Ovary (tissue), 9 donors: ENCODE data around the gene BEX3. TPM values are rescaled to one million over a fixed set of nuclear protein-coding genes. Genes with fewer than 3 reads are reported as not detected.
A peak's percentile ranks its signal among the peaks of the same experiment; 100 is the strongest.
"Not testable (repeated sequence)": the region's sequence is repeated elsewhere in the genome, so short reads cannot be mapped to it uniquely, and the experiment has no call there.

ENCODE experiments used
- DNase-seq, 5 donors: peaks; one replicate each; pipeline ENCODE4 v3.0.0-alpha.2; 2019 to 2020
- H3K27ac ChIP-seq, 2 donors: fragments of 200-600 bp; one replicate each; pipeline versions ENCODE4 v1.5.1 to v1.8.0; 2019 to 2022
- H3K27me3 ChIP-seq: fragments of 200-600 bp; one replicate; pipeline ENCODE4 v1.8.0; 2022
- H3K36me3 ChIP-seq: fragments of 200-600 bp; sonication (generic); one replicate; pipeline ENCODE4 v1.5.1; 2019
- H3K4me1 ChIP-seq: one replicate; pipeline ENCODE4 v1.8.1; 2013; ENCODE audit warnings: mild to moderate bottlenecking, moderate library complexity; ENCODE audit not compliant: insufficient read depth
- H3K4me3 ChIP-seq: fragments of 200-600 bp; sonication (generic); one replicate; pipeline ENCODE4 v1.5.1; 2017
- H3K9me3 ChIP-seq, 2 donors: fragments of 200-600 bp in 1 of 2; sonication (generic) in 1 of 2; one replicate each; pipeline versions ENCODE4 v1.5.1 to v1.8.1; 2013 to 2019; ENCODE audit warnings: mild to moderate bottlenecking in 1 of 2, moderate library complexity in 1 of 2
- CTCF ChIP-seq, 3 donors: fragments of 450-650 bp in 2 of 3; fragments of 200-600 bp in 1 of 3; IDR thresholded peaks; one replicate each; pipeline versions ENCODE4 v1.5.1 to v1.8.0; 2016 to 2022; ENCODE audit warnings: antibody characterized with exemption in 3 of 3, mild to moderate bottlenecking in 1 of 3
- EP300 ChIP-seq: sonication (generic); formaldehyde crosslinking; IDR thresholded peaks from one replicate; pipeline ENCODE4 v1.6.1; 2017; ENCODE audit warnings: antibody characterized with exemption
- POLR2A ChIP-seq: fragments of 450-650 bp; IDR thresholded peaks from one replicate; pipeline ENCODE4 v1.6.1; 2017; ENCODE audit warnings: antibody characterized with exemption, mild to moderate bottlenecking, moderate library complexity
- WGBS, 3 donors: extraction: QIAGEN DNeasy Blood & Tissue Kit in 1 of 3; methylation state at CpG; one replicate each; pipeline versions ENCODE4 v1.1.5 to v1.1.7; 2013 to 2017; 5-methylcytosine and 5-hydroxymethylcytosine counted together
- intact Hi-C, 4 donors: fragments of 100-400 bp; cut with DNase I; formaldehyde crosslinking; loops; one replicate each; pipeline versions ENCODE4 v1.11.0 to v1.15.1; 2022 to 2023
- polyA plus RNA-seq, 2 donors: library from polyadenylated mRNA; stranded (reverse); fragments of 200-250 nt in 1 of 2; fragments of 350-450 nt in 1 of 2; fragmentation: Illumina TruSeq in 1 of 2; extraction: RNeasy Lipid Tissue Mini Kit (QIAGEN cat#74804) in 1 of 2; gene quantifications; one replicate each; pipeline ENCODE4 v1.2.3, GENCODE V29; 2013 to 2014
- total RNA-seq, 7 donors: library from RNA; depleted of rRNA in 2 of 7; stranded (reverse); fragments of >200 nt in 2 of 7; fragmentation: NEBNext Ultra II Directional in 3 of 7; extraction: Animal tissue kit (Norgen Biotek cat#: 25700) in 3 of 7; gene quantifications; one replicate each; pipeline versions ENCODE4 v1.1.0 to v1.2.4, GENCODE V29; 2016 to 2023
- donor health status: DM: no; HTN: no; CAD: no; lungs with moderate emphysema.
- donor health status: DM: no; HTN: no; CAD: no.
- donor health status: Bipolar disorder and iron deficiency.
- donor health status: DM: yes; HTN: yes; CAD: no.
- donor health status: DM: no; HTN: no; CAD: no.
- donor health status: DM: yes; HTN: yes; CAD: no.

The BEX3 gene
- total and polyA plus RNA-seq, 9 donors = 204 to 426 (median 356) TPM

GRCh38 chrX:103356130-103356798 is 20.1 kb upstream of the BEX3 start, which contains the start of gene TCEAL9:
TSS of gene TCEAL9 (plus strand) at chrX:103356506. CDS start at chrX:103357685, 1,179 bp downstream.
- TF ChIP-seq CTCF (IDR thresholded peaks at IDR 0.05) = no peak
- TF ChIP-seq POLR2A = peak; percentile 94
- TF ChIP-seq EP300 = no peak
- WGBS, 3 donors = 22 to 29% (median 26%) methylated on average over 18 of the region's 18 CpGs
- Histone ChIP-seq H3K36me3 (no peaks in the 10 kb centered on the region), H3K4me3 (peak within 1 kb of the TSS; percentile 56), H3K4me1 (no peaks in the 10 kb centered on the region), H3K9me3 (no peaks in the 10 kb centered on the region), H3K27ac (peak within 1 kb of the TSS; percentile 87 to 97), H3K27me3 (no peaks in the 10 kb centered on the region)
- peak; percentile 79 to 87 (median 80) for DNase-seq
- intact Hi-C loops = no loop called here

- Histone ChIP-seq H3K36me3 (no peaks in the 10 kb centered on the region), H3K27me3 (no peaks in the 10 kb centered on the region), H3K9me3 (no peaks in the 10 kb centered on the region), H3K4me3 (peak overlapping the region; percentile 56), H3K27ac (peak overlapping the region; percentile 87 to 97), H3K4me1 (no peaks in the 10 kb centered on the region)
- intact Hi-C loops = no loop called here
- WGBS, 3 donors = 13 to 25% (median 14%) methylated on average over 13 of the region's 13 CpGs
- no peak for TF ChIP-seq EP300
- TF ChIP-seq CTCF (IDR thresholded peaks at IDR 0.05) = no peak
- no peak for TF ChIP-seq POLR2A
- peak; percentile 37 to 67 (median 52) for DNase-seq
Measured at GRCh38 chrX:103356858-103357257, 19.5 kb upstream of the BEX3 start.

DNA sequence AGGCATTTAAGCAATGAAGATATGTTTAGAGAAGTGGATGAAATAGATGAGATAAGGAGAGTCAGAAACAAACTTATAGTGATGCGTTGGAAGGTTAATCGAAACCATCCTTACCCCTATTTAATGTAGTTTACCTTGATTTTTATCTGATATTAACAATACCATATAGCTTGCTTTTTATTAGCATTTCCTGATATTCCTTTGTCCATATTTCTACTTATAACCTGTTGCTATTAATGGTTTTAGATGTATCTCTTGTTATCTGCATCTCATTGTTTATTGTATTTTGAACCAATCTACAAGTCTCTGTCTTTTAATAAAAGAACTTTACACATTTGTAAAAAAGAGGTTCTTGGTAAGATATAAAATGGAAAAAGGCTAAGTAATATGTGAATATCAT is 18.5 kb upstream of the BEX3 start:
- WGBS, 3 donors = 67 to 81% (median 72%) methylated on average over 2 of the region's 2 CpGs
- Histone ChIP-seq H3K4me1 (no peaks in the 10 kb centered on the region), H3K27me3 (no peaks in the 10 kb centered on the region), H3K27ac (peak overlapping the region; percentile 87 to 97), H3K9me3 (no peaks in the 10 kb centered on the region), H3K4me3 (no peak overlapping the region), H3K36me3 (no peaks in the 10 kb centered on the region)
- TF ChIP-seq CTCF (IDR thresholded peaks at IDR 0.05) = no peak
- no peak for TF ChIP-seq POLR2A
- TF ChIP-seq EP300 = no peak
- intact Hi-C loops = no loop called here
- no peak for DNase-seq

DNA sequence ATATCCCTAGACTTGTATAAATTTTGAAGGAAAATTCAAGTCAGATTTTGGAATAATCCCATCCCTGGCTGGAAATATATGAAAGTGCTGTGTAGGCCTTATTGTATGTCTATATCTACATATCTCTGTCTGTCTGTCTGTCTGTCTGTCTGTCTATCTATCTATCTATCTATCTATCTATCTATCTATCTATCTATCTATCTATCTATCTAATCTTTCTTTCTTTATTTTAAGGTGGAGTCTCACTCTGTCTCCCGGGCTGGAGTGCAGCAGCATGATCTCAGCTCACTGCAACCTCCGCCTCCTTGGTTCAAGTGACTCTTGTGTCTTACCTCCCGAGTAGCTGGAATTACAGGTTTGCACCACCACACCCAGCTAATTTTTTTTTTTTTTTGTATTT is 16.7 kb upstream of the BEX3 start:
- H3K4me1 ChIP-seq, H3K9me3 ChIP-seq, H3K4me3 ChIP-seq, H3K36me3 ChIP-seq, H3K27me3 ChIP-seq, intact Hi-C loops, DNase-seq: not testable (repeated sequence)
- H3K27ac ChIP-seq = peak overlapping the region in 1 of 2 donors; percentile 56
- 82 to 88% (median 87%) methylated on average over 3 of the region's 3 CpGs for WGBS, 3 donors

- Histone ChIP-seq H3K27ac (peak overlapping the region in 1 of 2 donors; percentile 56), H3K9me3 (no peaks in the 10 kb centered on the region), H3K36me3 (no peaks in the 10 kb centered on the region), H3K4me1 (no peaks in the 10 kb centered on the region), H3K27me3 (no peaks in the 10 kb centered on the region), H3K4me3 (no peak overlapping the region)
- intact Hi-C loops = no loop called here
- TF ChIP-seq CTCF (IDR thresholded peaks at IDR 0.05) (no peak), POLR2A (no peak), EP300 (no peak)
- DNase-seq = no peak
- WGBS, 3 donors = 76 to 84% (median 78%) methylated on average over 2 of the region's 2 CpGs
Measured at GRCh38 chrX:103360092-103360491, 16.2 kb upstream of the BEX3 start.
